Heart right ventricle (tissue), 16 donors: ENCODE measurements around the gene SSTR3. TPM values are rescaled to one million over a fixed set of nuclear protein-coding genes. Genes with fewer than 3 reads are reported as not detected.

Experiments
- ATAC-seq, 8 donors: fragments of 200-7000 bp; cut with Tn5 transposase; one replicate each; pipeline ENCODE4 v1.9.1; 2020; ENCODE audit warnings: mild to moderate bottlenecking in 8 of 8, moderate library complexity in 8 of 8, moderate number of reproducible peaks in 1 of 8
- DNase-seq, 2 donors: peaks; one replicate each; pipeline ENCODE4 v3.0.0-alpha.2; 2020
- H3K27ac ChIP-seq, 10 donors: fragments of 200-600 bp; sonication (generic) in 2 of 10; one replicate each; pipeline versions ENCODE4 v1.5.0 to v1.8.0; 2020 to 2022; ENCODE audit warnings: mild to moderate bottlenecking in 3 of 10
- H3K27me3 ChIP-seq, 7 donors: fragments of 200-600 bp; one replicate each; pipeline ENCODE4 v1.8.0; 2021 to 2022; ENCODE audit warnings: mild to moderate bottlenecking in 2 of 7
- H3K36me3 ChIP-seq, 9 donors: fragments of 200-600 bp; sonication (generic) in 1 of 9; one replicate each; pipeline versions ENCODE4 v1.5.0 to v1.8.0; 2020 to 2022; ENCODE audit warnings: mild to moderate bottlenecking in 2 of 9
- H3K4me1 ChIP-seq, 9 donors: fragments of 200-600 bp; sonication (generic) in 1 of 9; one replicate each; pipeline versions ENCODE4 v1.5.0 to v1.8.0; 2020 to 2022; ENCODE audit warnings: mild to moderate bottlenecking in 4 of 9
- H3K4me3 ChIP-seq, 10 donors: fragments of 200-600 bp; sonication (generic) in 2 of 10; one replicate each; pipeline versions ENCODE4 v1.5.0 to v1.8.0; 2020 to 2022; ENCODE audit warnings: mild to moderate bottlenecking in 7 of 10, moderate library complexity in 2 of 10
- H3K9me3 ChIP-seq, 11 donors: fragments of 200-600 bp in 10 of 11; sonication (generic) in 2 of 11; one replicate each; pipeline versions ENCODE4 v1.5.0 to v1.8.0; 2013 to 2022; ENCODE audit warnings: mild to moderate bottlenecking in 2 of 11, control low read depth in 1 of 11, moderate library complexity in 1 of 11
- CTCF ChIP-seq, 9 donors: fragments of 200-600 bp; sonication (generic) in 2 of 9; IDR thresholded peaks; one replicate each; pipeline versions ENCODE4 v1.5.0 to v1.8.0; 2021 to 2022; ENCODE audit warnings: antibody characterized with exemption in 9 of 9, mild to moderate bottlenecking in 5 of 9, moderate library complexity in 1 of 9
- WGBS, 2 donors: extraction: QIAGEN DNeasy Blood & Tissue Kit; methylation state at CpG; one replicate each; pipeline ENCODE4 v1.1.7; 2013; ENCODE audit warnings: inconsistent platforms in 1 of 2; 5-methylcytosine and 5-hydroxymethylcytosine counted together
- intact Hi-C, 10 donors: fragments of 100-400 bp; cut with DNase I; formaldehyde crosslinking; loops; one replicate each; pipeline versions ENCODE4 v1.11.1 to v1.14.2; 2022
- polyA plus RNA-seq, 2 donors: library from polyadenylated mRNA; stranded (reverse); fragments of 200-250 nt; gene quantifications; one replicate each; pipeline ENCODE4 v1.2.3, GENCODE V29; 2013
- total RNA-seq, 10 donors: library from RNA; stranded (reverse); fragmentation: NEBNext Ultra II Directional in 3 of 10; extraction: Animal tissue kit (Norgen Biotek cat#: 25700) in 3 of 10; gene quantifications; one replicate each; pipeline versions ENCODE4 v1.2.1 to v1.2.4, GENCODE V29; 2021 to 2023
- donor health status: Arrhythmogenic right ventricular cardiomyopathy.
- donor health status: ischemic (EF 13 %, LVEDD 7.1; RV severe dilation, severe dysfunction).
- donor health status: healthy with polysubstance abuse.
- donor health status: DM: no; HTN: yes; CAD: no.
- donor health status: DM: no; HTN: no; CAD: no.
- donor health status: ischemic (EF 25% LVEDD 6.9; RV normal size, moderate dysfunction).
- donor health status: ischemic (EF 25% LVEDD 5.7; RV mildly dilated, moderate dysfunction).
- donor health status: healthy.
- donor health status: DM: yes; HTN: yes; CAD: no.
- donor health status: Ischemic cardiomyopathy.
- donor health status: ischemic (EF 35%, LVEDD 5.7; RV mildly dilated, moderate dysfunction).
- donor health status: nonischemic (EF 11% LVEDD 7.7; RV severe dilation, severe dysfunction).
- donor health status: DM: yes; HTN: yes; CAD: no.
- donor health status: PGD.
- donor health status: ischemic (EF 29% LVEDD 5.4; RV normal size, mild dysfunction).
- donor health status: nonischemic (EF 23%, LVEDD 6.1; RV moderate dilation, normal function).

The SSTR3 gene
- total and polyA plus RNA-seq, 12 donors, result not detected

DNA sequence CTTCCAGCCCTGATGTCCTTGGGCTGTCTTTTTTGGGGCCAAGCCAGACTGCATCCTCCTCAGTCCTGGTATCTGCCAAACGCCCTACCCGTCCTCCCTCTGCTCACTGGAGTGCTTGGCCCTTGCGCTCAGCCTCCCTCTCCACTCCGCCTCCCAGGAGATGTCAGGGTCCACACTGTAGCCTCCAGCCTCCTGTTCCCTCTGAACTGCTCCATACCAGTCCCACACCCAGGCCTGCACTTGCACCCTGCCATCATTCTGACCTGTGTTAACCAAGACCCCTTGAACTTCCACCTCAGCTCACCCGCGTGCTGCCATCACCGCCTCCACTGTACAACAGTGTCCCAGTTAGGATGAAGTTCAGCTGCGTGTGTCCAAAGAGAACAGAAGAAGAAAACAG lies 56.3 kb downstream of the SSTR3 start:
- no peak for DNase-seq
- H3K4me1 ChIP-seq, result peaks cover 0 to 7% (median 0%) of the 10 kb centered on the region in 9 donors
- TF ChIP-seq CTCF (IDR thresholded peaks at IDR 0.05), result no peak
- H3K4me3 ChIP-seq, result no peak overlapping the region
- intact Hi-C loops, result no loop called here
- H3K36me3 ChIP-seq, result no peaks in the 10 kb centered on the region
- peaks cover 0 to 13% (median 0%) of the 10 kb centered on the region in 11 donors for H3K9me3 ChIP-seq
- H3K27ac ChIP-seq, result no peak overlapping the region
- no peak for ATAC-seq
- peaks cover 0 to 30% (median 14%) of the 10 kb centered on the region in 7 donors for H3K27me3 ChIP-seq
- 94 to 98% methylated on average over 8 of the region's 8 CpGs for WGBS, 2 donors

DNA sequence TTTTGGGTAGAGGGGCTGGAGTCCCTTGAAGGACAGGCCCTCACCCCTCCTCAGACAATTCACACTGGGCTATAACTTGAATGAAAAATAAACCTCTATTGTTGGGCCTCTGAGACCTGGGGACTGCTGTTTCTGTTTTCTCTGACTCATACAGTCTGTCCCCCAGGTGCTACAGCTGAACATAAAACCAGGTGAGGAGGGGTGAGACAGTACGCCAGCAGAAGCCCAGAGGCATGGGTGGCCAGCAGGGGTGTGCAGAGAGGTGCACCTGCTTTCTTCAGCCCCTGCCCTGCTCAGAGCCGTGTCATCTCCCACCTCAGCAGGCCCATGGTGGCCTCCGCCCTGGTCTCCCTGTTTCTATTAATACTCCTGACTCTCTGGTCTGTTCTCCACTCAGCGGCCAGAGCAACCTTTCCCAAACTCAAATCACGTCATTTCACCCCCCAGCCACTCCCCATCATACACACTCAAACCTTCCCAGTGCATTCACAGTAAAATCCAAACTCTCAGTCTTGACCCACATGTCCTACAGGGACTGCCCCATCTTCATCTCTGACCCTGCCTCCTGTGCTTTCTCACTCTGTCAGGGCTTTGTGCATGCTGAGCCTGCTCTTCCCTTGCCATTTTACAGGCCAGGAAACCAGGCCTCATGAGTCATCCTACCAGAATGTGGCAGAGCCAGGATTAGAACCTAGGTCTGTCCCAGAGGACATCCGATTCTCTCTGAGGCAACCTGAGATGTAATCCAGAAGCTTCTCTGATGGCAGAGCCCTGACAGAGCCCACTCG lies 57.2 kb downstream of the SSTR3 start:
- intact Hi-C loops, result no loop called here
- H3K9me3 ChIP-seq, result peaks cover 0 to 19% (median 0%) of the 10 kb centered on the region in 11 donors
- DNase-seq (no peak), ATAC-seq (no peak)
- no peak overlapping the region for H3K27ac ChIP-seq
- no peak for TF ChIP-seq CTCF (IDR thresholded peaks at IDR 0.05)
- WGBS, 2 donors, result 86 to 88% methylated on average over 7 of the region's 7 CpGs
- peaks cover 0 to 30% (median 16%) of the 10 kb centered on the region in 7 donors for H3K27me3 ChIP-seq
- H3K36me3 ChIP-seq, result no peaks in the 10 kb centered on the region
- H3K4me1 ChIP-seq, result peaks cover 0 to 7% (median 0%) of the 10 kb centered on the region in 9 donors
- no peak overlapping the region for H3K4me3 ChIP-seq

Other genes with a start within 250 kb of the SSTR3 start
- 10 to 100 TPM; 34.1 to 87.4 (median 44.5) TPM for gene TST, start 193.0 kb downstream of the SSTR3 start, total RNA-seq
- gene TST, start 193.0 kb downstream of the SSTR3 start, polyA plus RNA-seq, result 10 to 100 TPM; 72.5 to 74.8 TPM
- 10 to 100 TPM; 27.1 to 81.2 (median 42.0) TPM for gene MPST, start 192.7 kb downstream of the SSTR3 start, total RNA-seq
- gene MPST, start 192.7 kb downstream of the SSTR3 start, polyA plus RNA-seq, result 100 to 1,000 TPM; 160 to 192 TPM
- gene KCTD17, start 160.7 kb downstream of the SSTR3 start, total RNA-seq, result 10 to 100 TPM in 7 of 10 donors, 1 to 10 TPM in 3; 6.9 to 49.2 (median 13.8) TPM
- gene KCTD17, start 160.7 kb downstream of the SSTR3 start, polyA plus RNA-seq, result 10 to 100 TPM; 17.6 to 17.8 TPM
- gene TMPRSS6, start 102.8 kb downstream of the SSTR3 start, total RNA-seq, result not detected
- gene TMPRSS6, start 102.8 kb downstream of the SSTR3 start, polyA plus RNA-seq, result not detected
- 10 to 100 TPM in 1 of 10 donors, 1 to 10 TPM in 3, under 1 TPM in 6; 0.19 to 10.3 (median 0.75) TPM for gene IL2RB, start 62.6 kb downstream of the SSTR3 start, total RNA-seq
- under 1 TPM; 0.16 to 0.22 TPM for gene IL2RB, start 62.6 kb downstream of the SSTR3 start, polyA plus RNA-seq
- gene C1QTNF6, start 24.2 kb downstream of the SSTR3 start, total RNA-seq, result 1 to 10 TPM in 8 of 10 donors, under 1 TPM in 2; 0.51 to 6.4 (median 1.4) TPM
- gene C1QTNF6, start 24.2 kb downstream of the SSTR3 start, polyA plus RNA-seq, result 1 to 10 TPM; 2.9 to 4.1 TPM
- gene RAC2, start 31.8 kb upstream of the SSTR3 start, total RNA-seq, result 10 to 100 TPM in 1 of 10 donors, 1 to 10 TPM in 9; 1.1 to 37.1 (median 3.5) TPM
- gene RAC2, start 31.8 kb upstream of the SSTR3 start, polyA plus RNA-seq, result 1 to 10 TPM; 1.4 to 5.0 TPM
- gene CYTH4, start 70.0 kb upstream of the SSTR3 start, total RNA-seq, result 10 to 100 TPM in 1 of 10 donors, 1 to 10 TPM in 9; 1.8 to 29.3 (median 4.8) TPM
- gene CYTH4, start 70.0 kb upstream of the SSTR3 start, polyA plus RNA-seq, result 1 to 10 TPM; 2.1 to 4.0 TPM
- under 1 TPM in 6 of 10 donors, not detected in 4; 0.04 to 0.21 (median 0.05) TPM for gene ELFN2, start 215.0 kb upstream of the SSTR3 start, total RNA-seq
- under 1 TPM; under 0.01 to 0.01 TPM for gene ELFN2, start 215.0 kb upstream of the SSTR3 start, polyA plus RNA-seq